Activated naive CD4-positive, alpha-beta T cell treated with anti-CD3 and anti-CD28 coated beads, Interleukin-2, amount 50 U/mL, for 24 hours (primary cell): ENCODE measurements around the gene CCNY.
"Not testable (repeated sequence)": the region's sequence is repeated elsewhere in the genome, so short reads cannot be mapped to it uniquely, and the experiment has no call there.

Source experiments
- H3K27ac Mint-ChIP-seq: one replicate; pipeline ENCODE4 v1.8.0; 2021; ENCODE audit warnings: mild to moderate bottlenecking, mixed read lengths
- H3K27me3 Mint-ChIP-seq: one replicate; pipeline ENCODE4 v1.8.0; 2021; ENCODE audit warnings: mixed read lengths
- H3K36me3 Mint-ChIP-seq: one replicate; pipeline ENCODE4 v1.8.0; 2021; ENCODE audit warnings: mixed read lengths
- H3K4me1 Mint-ChIP-seq: one replicate; pipeline ENCODE4 v1.8.0; 2021; ENCODE audit warnings: mixed read lengths
- H3K4me3 Mint-ChIP-seq: one replicate; pipeline ENCODE4 v1.8.0; 2021; ENCODE audit warnings: mild to moderate bottlenecking, mixed read lengths
- H3K9me3 Mint-ChIP-seq: one replicate; pipeline ENCODE4 v1.8.0; 2021; ENCODE audit warnings: mixed read lengths

The CCNY gene

DNA sequence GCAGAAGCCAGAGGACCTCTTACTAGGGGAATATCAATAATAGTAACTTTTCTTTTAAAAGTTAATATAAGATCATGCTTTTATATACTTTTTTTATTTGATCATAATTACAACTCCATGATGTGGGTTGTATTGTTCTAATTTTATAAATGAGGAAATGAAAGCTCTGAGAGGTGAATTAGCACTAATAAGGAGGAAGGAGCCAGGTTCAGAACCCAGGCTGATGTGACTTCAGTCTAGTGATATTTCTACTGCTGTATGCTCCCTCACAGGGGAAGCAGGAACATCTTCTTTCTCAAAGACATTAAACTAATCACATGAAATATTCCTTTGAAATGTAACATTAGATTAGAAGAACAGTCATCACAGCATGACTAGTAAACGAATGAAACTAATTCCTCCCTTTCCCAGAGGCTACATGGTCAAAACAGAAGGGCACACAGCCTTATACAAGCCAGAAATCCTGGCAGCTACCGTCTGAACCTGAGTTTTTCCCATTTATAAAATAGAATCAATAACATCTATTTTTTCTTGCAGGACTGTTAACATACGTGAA lies 187.4 kb downstream of the CCNY start:
- H3K4me3 Mint-ChIP-seq, result no peak overlapping the region
- H3K36me3 Mint-ChIP-seq, result no peaks in the 10 kb centered on the region
- no peaks in the 10 kb centered on the region for H3K27me3 Mint-ChIP-seq
- no peaks in the 10 kb centered on the region for H3K9me3 Mint-ChIP-seq
- H3K27ac Mint-ChIP-seq, result no peak overlapping the region
- H3K4me1 Mint-ChIP-seq, result peaks cover 22% of the 10 kb centered on the region

DNA sequence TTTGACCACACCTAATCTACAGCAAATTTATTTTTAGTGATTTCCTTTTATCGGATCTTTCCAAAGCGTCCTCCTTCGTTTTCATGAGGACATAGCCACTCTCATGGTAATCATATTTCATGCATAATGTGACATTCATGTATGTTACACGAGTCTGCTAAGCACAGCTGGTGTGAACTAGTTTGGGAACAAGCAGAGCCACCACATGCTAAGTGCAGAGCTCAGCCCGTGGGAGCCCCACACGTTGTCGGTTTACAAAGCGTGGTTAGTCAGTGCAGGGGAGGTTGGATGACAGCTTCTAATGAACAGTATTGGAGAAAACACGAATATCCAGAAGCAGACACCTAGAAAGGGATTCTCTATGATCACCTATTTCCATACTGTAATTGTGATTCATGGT lies 190.4 kb downstream of the CCNY start:
- peaks cover 13% of the 10 kb centered on the region for H3K36me3 Mint-ChIP-seq
- H3K9me3 Mint-ChIP-seq, result no peaks in the 10 kb centered on the region
- no peaks in the 10 kb centered on the region for H3K27me3 Mint-ChIP-seq
- H3K4me1 Mint-ChIP-seq, result peaks cover 22% of the 10 kb centered on the region
- no peak overlapping the region for H3K4me3 Mint-ChIP-seq
- peak overlapping the region; percentile 74 for H3K27ac Mint-ChIP-seq

DNA sequence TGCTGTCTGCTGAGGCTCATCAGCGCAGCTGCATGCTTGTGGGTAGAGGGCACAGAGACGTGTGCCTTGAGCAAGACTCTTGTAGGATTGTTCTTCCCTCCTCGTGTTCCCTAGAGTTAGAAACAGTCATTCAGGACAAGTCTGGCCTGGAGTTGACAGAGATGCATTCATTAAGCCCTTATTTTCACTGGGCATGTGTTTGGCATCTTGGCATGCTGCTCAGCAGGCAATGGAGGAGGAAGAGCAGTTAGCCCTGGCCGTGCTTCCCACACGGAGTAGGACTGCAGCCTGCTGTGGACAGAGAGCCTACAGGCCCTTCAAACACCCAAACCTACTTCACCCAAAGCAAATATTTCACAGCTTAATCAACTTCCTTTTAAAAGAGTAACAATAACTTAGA lies 195.8 kb downstream of the CCNY start:
- Mint-ChIP-seq H3K4me1 (peaks cover 3% of the 10 kb centered on the region), H3K27ac (no peak overlapping the region), H3K9me3 (no peaks in the 10 kb centered on the region), H3K27me3 (no peaks in the 10 kb centered on the region), H3K36me3 (peaks cover 48% of the 10 kb centered on the region), H3K4me3 (no peak overlapping the region)

GRCh38 chr10:35533565-35533964 lies 197.3 kb downstream of the CCNY start:
- H3K9me3 Mint-ChIP-seq, result no peaks in the 10 kb centered on the region
- H3K27ac Mint-ChIP-seq, result no peak overlapping the region
- H3K4me1 Mint-ChIP-seq, result peaks cover 10% of the 10 kb centered on the region
- H3K36me3 Mint-ChIP-seq, result peaks cover 56% of the 10 kb centered on the region
- H3K27me3 Mint-ChIP-seq, result no peaks in the 10 kb centered on the region
- H3K4me3 Mint-ChIP-seq, result no peak overlapping the region

DNA sequence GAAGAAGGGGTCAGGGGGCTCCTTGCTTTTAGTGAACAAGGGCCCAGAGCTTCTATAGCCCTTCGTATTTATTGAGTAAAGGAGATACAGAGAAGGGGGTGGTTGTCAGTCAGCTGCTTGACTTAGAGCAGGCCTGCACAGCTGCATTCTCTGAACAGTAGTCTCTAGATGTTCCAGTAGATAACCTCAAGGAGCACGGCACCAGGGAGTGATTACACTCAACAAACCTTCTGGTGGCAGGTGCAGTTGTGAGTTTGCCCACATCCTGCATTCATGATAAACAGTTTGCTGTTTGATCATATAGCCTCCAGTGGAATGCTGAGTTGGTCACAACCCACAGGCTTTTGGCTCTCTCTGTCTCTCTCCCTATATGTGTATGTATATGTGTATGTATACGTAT lies 198.8 kb downstream of the CCNY start:
- H3K4me1 Mint-ChIP-seq, result peaks cover 18% of the 10 kb centered on the region
- H3K9me3 Mint-ChIP-seq, result no peaks in the 10 kb centered on the region
- H3K36me3 Mint-ChIP-seq, result peaks cover 61% of the 10 kb centered on the region
- H3K27me3 Mint-ChIP-seq, result no peaks in the 10 kb centered on the region
- no peak overlapping the region for H3K4me3 Mint-ChIP-seq
- H3K27ac Mint-ChIP-seq, result no peak overlapping the region

DNA sequence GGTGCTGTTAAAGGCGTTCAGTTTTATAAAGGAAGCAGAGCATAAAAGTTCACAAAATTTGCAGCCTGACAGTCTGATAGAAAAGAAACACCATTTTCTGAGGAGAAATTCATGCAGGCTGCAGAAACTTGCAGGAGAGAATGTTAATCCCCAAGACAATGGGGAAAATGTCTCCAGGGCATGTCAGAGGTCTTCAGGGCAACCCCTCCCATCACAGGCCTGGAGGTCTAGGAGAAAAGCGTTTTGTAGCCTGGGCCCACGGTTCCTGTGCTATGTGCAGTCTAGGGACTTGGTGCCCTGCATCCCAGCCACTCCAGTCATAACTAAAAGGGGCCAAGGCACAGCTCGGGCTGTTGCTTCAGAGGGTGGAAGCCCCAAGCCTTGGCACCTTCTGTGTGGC lies 200.5 kb downstream of the CCNY start:
- Mint-ChIP-seq H3K27me3 (no peaks in the 10 kb centered on the region), H3K36me3 (peaks cover 58% of the 10 kb centered on the region), H3K4me1 (peaks cover 32% of the 10 kb centered on the region), H3K4me3 (no peak overlapping the region), H3K27ac (no peak overlapping the region), H3K9me3 (no peaks in the 10 kb centered on the region)

- not testable (repeated sequence) for H3K9me3 Mint-ChIP-seq, H3K27me3 Mint-ChIP-seq, H3K4me3 Mint-ChIP-seq, H3K27ac Mint-ChIP-seq
- Mint-ChIP-seq H3K36me3 (peaks cover 58% of the 10 kb centered on the region), H3K4me1 (peaks cover 37% of the 10 kb centered on the region)
These were observed 201.6 kb downstream of the CCNY start for GRCh38 chr10:35537925-35538324.

GRCh38 chr10:35540296-35541164 lies 204.2 kb downstream of the CCNY start:
- Mint-ChIP-seq H3K36me3 (peaks cover 42% of the 10 kb centered on the region), H3K4me1 (peaks cover 37% of the 10 kb centered on the region), H3K4me3 (no peak overlapping the region), H3K27ac (no peak overlapping the region), H3K9me3 (no peaks in the 10 kb centered on the region), H3K27me3 (no peaks in the 10 kb centered on the region)

DNA sequence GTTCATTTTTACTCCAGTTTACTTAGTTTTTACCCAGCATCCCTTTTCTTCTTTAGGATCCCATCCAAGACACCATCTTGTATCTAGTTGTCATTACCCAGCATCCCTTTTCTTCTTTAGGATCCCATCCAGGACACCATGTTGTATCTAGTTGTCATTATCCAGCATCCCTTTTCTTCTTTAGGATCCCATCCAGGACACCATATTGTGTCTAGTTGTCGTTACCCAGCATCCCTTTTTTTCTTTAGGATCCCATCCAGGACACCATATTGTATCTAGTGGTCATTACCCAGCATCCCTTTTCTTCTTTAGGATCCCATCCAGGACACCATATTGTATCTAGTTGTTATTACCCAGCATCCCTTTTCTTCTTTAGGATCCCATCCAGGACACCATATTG lies 205.4 kb downstream of the CCNY start:
- peaks cover 32% of the 10 kb centered on the region for H3K36me3 Mint-ChIP-seq
- H3K9me3 Mint-ChIP-seq, result no peaks in the 10 kb centered on the region
- peaks cover 34% of the 10 kb centered on the region for H3K4me1 Mint-ChIP-seq
- no peak overlapping the region for H3K4me3 Mint-ChIP-seq
- H3K27ac Mint-ChIP-seq, result no peak overlapping the region
- no peaks in the 10 kb centered on the region for H3K27me3 Mint-ChIP-seq

DNA sequence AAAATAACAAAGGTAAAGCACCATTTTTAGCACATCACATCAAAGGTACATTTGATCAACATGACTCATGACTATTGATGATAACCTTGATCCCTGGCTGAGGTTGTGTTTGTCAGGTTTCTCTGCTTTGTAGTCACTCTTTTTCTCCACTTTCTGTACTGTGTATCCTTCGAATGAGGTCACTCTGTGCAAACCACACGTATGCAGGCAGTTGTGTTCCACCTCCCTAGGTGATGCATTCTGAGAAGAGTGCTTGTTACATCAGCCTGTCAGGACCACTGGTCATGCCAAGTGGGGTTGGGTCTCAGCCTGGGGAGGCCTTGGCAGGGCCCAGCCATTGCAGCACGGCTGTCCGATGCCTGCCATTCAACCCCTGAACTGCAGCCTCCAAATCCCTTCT lies 206.0 kb downstream of the CCNY start:
- H3K4me3 Mint-ChIP-seq, result no peak overlapping the region
- H3K4me1 Mint-ChIP-seq, result peaks cover 34% of the 10 kb centered on the region
- H3K9me3 Mint-ChIP-seq, result no peaks in the 10 kb centered on the region
- H3K36me3 Mint-ChIP-seq, result peaks cover 32% of the 10 kb centered on the region
- no peaks in the 10 kb centered on the region for H3K27me3 Mint-ChIP-seq
- peak overlapping the region; percentile 59 for H3K27ac Mint-ChIP-seq

DNA sequence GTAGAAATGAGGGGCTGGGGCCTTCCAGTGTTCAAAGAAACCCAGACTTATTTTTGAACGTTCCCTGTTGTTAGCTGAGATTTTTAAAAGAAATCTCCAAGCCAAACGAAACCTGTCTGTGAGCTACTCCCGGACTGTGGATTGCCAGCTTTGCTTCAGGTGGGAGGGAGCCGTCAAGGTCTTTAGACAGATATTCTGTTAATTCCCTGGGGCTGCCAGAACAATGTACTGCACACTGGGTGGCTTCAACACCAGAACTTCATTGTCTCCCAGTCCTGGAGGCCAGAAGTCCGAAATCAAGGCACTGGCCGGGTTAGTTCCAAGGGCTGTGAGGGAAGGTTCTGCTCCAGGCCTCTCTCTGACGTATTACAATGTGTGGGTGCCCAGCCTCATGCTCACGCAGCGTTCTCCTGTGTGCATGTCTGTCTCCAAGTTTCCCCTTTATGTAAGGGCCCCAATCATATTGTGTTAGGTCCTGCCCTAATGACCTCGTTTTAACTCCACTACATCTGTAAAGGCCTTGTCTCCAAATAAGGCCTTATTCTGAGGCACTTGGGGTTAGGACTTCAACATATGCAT lies 208.9 kb downstream of the CCNY start:
- H3K9me3 Mint-ChIP-seq, result no peaks in the 10 kb centered on the region
- H3K27me3 Mint-ChIP-seq, result no peaks in the 10 kb centered on the region
- H3K4me1 Mint-ChIP-seq, result peaks cover 19% of the 10 kb centered on the region
- peaks cover 16% of the 10 kb centered on the region for H3K36me3 Mint-ChIP-seq
- no peak overlapping the region for H3K27ac Mint-ChIP-seq
- H3K4me3 Mint-ChIP-seq, result no peak overlapping the region

DNA sequence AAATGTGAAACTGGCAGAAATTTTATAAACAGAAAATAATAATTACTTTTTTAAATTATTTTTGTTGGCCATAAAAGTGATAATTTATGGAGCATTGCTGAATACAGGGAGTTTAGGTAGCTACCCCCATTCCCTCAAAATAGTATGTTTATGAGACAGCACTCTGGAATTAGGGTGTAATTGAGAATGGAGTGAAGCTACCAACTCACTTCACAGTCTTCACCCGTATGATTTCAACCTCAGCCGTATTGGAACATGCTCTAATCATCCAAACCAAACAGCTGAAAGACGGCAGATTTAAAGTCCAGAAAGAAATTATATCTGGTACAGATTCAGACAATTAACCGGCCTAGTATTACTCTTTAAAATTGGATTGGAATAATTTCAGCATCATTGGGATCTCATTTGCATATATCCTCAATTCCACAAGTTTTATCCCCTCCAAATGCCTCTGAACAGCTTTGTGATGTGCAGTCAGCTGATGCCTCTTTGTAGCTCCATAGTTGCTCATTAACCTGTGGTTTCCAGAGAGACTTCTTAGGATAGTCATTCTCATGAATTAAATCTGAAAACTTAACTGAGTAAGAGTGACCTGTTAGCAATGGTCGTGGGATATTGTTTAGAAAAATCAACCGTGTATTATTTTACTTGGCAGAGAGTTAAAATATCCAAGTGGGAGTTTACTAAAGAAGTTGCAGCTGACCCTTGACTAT lies 209.7 kb downstream of the CCNY start:
- H3K36me3 Mint-ChIP-seq, result peaks cover 15% of the 10 kb centered on the region
- no peaks in the 10 kb centered on the region for H3K27me3 Mint-ChIP-seq
- no peaks in the 10 kb centered on the region for H3K9me3 Mint-ChIP-seq
- peaks cover 10% of the 10 kb centered on the region for H3K4me1 Mint-ChIP-seq
- H3K27ac Mint-ChIP-seq, result no peak overlapping the region
- no peak overlapping the region for H3K4me3 Mint-ChIP-seq

DNA sequence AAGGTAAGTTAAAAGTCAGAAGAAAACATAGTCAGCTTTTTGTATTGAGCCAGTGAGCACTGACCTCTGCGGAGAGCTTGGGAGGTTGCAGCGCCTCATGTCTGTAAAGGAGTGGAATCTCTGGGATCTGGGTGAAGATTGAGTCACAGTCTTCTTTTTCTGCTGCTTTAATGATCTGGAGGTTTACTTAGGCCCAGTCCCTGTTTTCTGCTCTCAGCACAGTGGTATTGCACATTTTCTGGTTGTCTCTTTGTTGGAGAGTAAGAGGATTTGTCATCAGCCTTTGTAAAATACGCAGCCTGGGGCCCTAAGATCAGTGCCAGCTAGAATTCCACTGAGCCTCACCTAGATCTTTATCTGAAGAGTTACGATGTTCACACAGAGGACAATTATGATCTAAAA lies 210.5 kb downstream of the CCNY start:
- no peaks in the 10 kb centered on the region for H3K27me3 Mint-ChIP-seq
- H3K4me3 Mint-ChIP-seq, result no peak overlapping the region
- no peaks in the 10 kb centered on the region for H3K9me3 Mint-ChIP-seq
- no peak overlapping the region for H3K27ac Mint-ChIP-seq
- peaks cover 5% of the 10 kb centered on the region for H3K4me1 Mint-ChIP-seq
- H3K36me3 Mint-ChIP-seq, result peaks cover 11% of the 10 kb centered on the region

GRCh38 chr10:35552650-35553342 lies 216.5 kb downstream of the CCNY start:
- Mint-ChIP-seq H3K27ac (no peak overlapping the region), H3K4me1 (no peaks in the 10 kb centered on the region), H3K9me3 (no peaks in the 10 kb centered on the region), H3K36me3 (peaks cover 4% of the 10 kb centered on the region), H3K4me3 (no peak overlapping the region), H3K27me3 (no peaks in the 10 kb centered on the region)

- Mint-ChIP-seq H3K27me3 (no peaks in the 10 kb centered on the region), H3K4me3 (no peak overlapping the region), H3K9me3 (no peaks in the 10 kb centered on the region), H3K27ac (no peak overlapping the region), H3K4me1 (peaks cover under 1% of the 10 kb centered on the region), H3K36me3 (peaks cover 6% of the 10 kb centered on the region)
These were observed 217.7 kb downstream of the CCNY start for GRCh38 chr10:35554036-35554435.
